Hepatic stellate cell (primary cell): ENCODE measurements around the gene CALR.

Experiments used
- DNase-seq: peaks from one replicate; pipeline ENCODE4 v3.0.0; 2011; ENCODE audit warnings: low spot score

The CALR gene

GRCh38 chr19:12979974-12980373 is 41.6 kb downstream of the CALR start:
- DNase-seq = no peak

GRCh38 chr19:12982648-12983047 is 44.2 kb downstream of the CALR start:
- DNase-seq = no peak

GRCh38 chr19:12983091-12983490 is 44.7 kb downstream of the CALR start:
- no peak for DNase-seq

- DNase-seq = peak; percentile 91
Measured at GRCh38 chr19:12983542-12984142, 45.2 kb downstream of the CALR start.

- DNase-seq = no peak
Measured at GRCh38 chr19:12984143-12984627, 45.8 kb downstream of the CALR start.

GRCh38 chr19:12984683-12985048 is 46.3 kb downstream of the CALR start:
- no peak for DNase-seq

- DNase-seq = peak; percentile 86
Measured at GRCh38 chr19:12985049-12985776, 46.8 kb downstream of the CALR start.

GRCh38 chr19:12986726-12987125 is 48.3 kb downstream of the CALR start:
- DNase-seq = no peak

- no peak for DNase-seq
Measured at GRCh38 chr19:12987190-12987589, 48.8 kb downstream of the CALR start.

- no peak for DNase-seq
Measured at GRCh38 chr19:12987781-12988180, 49.4 kb downstream of the CALR start.

- DNase-seq = no peak
Measured at GRCh38 chr19:12990431-12990830, 52.0 kb downstream of the CALR start.

GRCh38 chr19:12990853-12991252 is 52.4 kb downstream of the CALR start:
- DNase-seq = no peak

- DNase-seq = no peak
Measured at GRCh38 chr19:12991296-12991695, 52.9 kb downstream of the CALR start.

- DNase-seq = no peak
Measured at GRCh38 chr19:12992729-12993128, 54.3 kb downstream of the CALR start.

GRCh38 chr19:12993562-12993961 is 55.2 kb downstream of the CALR start:
- no peak for DNase-seq
